Suppressor macrophage (primary cell): ENCODE data around the gene ESPNL.
A peak's percentile ranks its signal among the peaks of the same experiment; 100 is the strongest.
"Not testable (repeated sequence)": the region's sequence is repeated elsewhere in the genome, so short reads cannot be mapped to it uniquely, and the experiment has no call there.

Source experiments
- DNase-seq, 4 experiments: peaks; one replicate each; pipeline ENCODE4 v3.0.0-alpha.2; 2020 to 2022
- total RNA-seq, 17 experiments: gene quantifications; one replicate each; lab custom pipeline; 2026; ENCODE audit warnings: mixed read lengths in 6 of 17, inconsistent platforms in 3 of 17; lab: John Stamatoyannopoulos, UW

ESPNL gene
- 0 to 2.6 (median 0) reads per million in 17 experiments for total RNA-seq

- peak; percentile 19 to 56 (median 36) for DNase-seq
Observed at GRCh38 chr2:238100049-238100820, at the start of gene ESPNL. Gene ESPNL (plus strand): TSS chr2:238100340. CDS start chr2:238100420, 80 bp downstream.

- DNase-seq = no peak
Observed at GRCh38 chr2:238053191-238053776, 46.9 kb upstream of the ESPNL start.

GRCh38 chr2:238055841-238056240 lies 44.3 kb upstream of the ESPNL start:
- peak in 2 of 4 experiments; percentile 14 to 20 for DNase-seq

- DNase-seq = not testable (repeated sequence)
Observed at GRCh38 chr2:238057696-238058575, 42.2 kb upstream of the ESPNL start.

GRCh38 chr2:238059505-238059904 lies 40.6 kb upstream of the ESPNL start:
- no peak for DNase-seq

- DNase-seq = no peak
Observed at GRCh38 chr2:238060096-238060541, 40.0 kb upstream of the ESPNL start.

GRCh38 chr2:238060542-238061314 lies 39.4 kb upstream of the ESPNL start, which contains the start of gene SCLY:
Gene SCLY (plus strand): TSS chr2:238061001. CDS start chr2:238061055, 54 bp downstream.
- peak; percentile 98 to 99 (median 99) for DNase-seq

- DNase-seq = peak; percentile 9 to 29 (median 18)
Observed at GRCh38 chr2:238061315-238062202, 38.6 kb upstream of the ESPNL start.

- DNase-seq = no peak
Observed at GRCh38 chr2:238063414-238064189, 36.5 kb upstream of the ESPNL start.

- no peak for DNase-seq
Observed at GRCh38 chr2:238064376-238064775, 35.8 kb upstream of the ESPNL start.

- DNase-seq = no peak
Observed at GRCh38 chr2:238065071-238065846, 34.9 kb upstream of the ESPNL start.

- no peak for DNase-seq
Observed at GRCh38 chr2:238066218-238066617, 33.9 kb upstream of the ESPNL start.

GRCh38 chr2:238066718-238067117 lies 33.4 kb upstream of the ESPNL start:
- DNase-seq = not testable (repeated sequence)

GRCh38 chr2:238067939-238068338 lies 32.2 kb upstream of the ESPNL start:
- DNase-seq = no peak

- no peak for DNase-seq
Observed at GRCh38 chr2:238069021-238069709, 31.0 kb upstream of the ESPNL start.

GRCh38 chr2:238069877-238070276 lies 30.3 kb upstream of the ESPNL start:
- no peak for DNase-seq

GRCh38 chr2:238075397-238075796 lies 24.7 kb upstream of the ESPNL start:
- no peak for DNase-seq

- DNase-seq = no peak
Observed at GRCh38 chr2:238077292-238077691, 22.8 kb upstream of the ESPNL start.

GRCh38 chr2:238079874-238080327 lies 20.2 kb upstream of the ESPNL start:
- no peak for DNase-seq
